ENCODE measurements around the gene ILF3.
A peak's percentile ranks its signal among the peaks of the same experiment; 100 is the strongest.

ILF3 gene

DNA sequence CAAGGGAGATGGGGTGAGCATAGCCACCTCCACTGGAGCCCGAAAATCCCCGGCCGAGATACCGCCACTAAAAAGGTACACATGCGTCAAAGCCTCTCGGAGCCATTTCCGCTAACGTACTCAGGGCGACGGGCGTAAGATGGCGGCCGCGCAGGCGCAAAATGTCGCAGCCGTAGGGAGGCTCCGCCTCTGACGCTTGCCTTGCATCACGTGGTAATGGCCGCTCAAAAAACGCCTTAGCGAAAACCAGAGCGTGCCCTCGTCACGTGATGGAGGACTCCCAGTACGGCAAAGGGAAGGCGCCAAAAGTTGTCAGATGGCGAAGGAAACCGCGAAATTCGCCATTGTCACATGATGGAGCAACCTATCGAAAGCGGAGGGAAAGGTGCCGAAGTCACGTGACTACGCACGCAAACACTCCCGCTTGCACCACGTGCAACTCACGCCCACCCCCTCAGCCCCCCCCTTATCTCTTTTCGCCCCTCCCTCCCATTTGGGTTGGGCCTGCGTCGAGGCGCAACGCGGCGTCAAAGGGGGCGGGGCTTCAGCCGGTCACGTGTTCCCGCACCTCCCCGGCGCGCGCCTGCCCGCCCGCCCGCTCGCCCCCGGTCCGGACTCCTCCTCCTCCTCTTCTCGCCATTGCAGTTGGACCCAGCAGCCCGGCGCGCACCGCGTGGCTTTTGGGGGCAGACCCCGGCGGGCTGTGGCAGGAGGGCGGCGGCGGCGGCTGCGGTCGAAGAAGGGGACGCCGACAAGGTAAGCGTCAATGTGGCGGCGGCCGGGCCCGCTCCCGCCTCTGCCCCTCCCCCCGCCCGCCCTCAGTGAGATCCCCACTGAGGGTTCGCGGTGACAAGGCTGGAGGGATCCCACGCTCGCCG lies at the start of gene ILF3:
TSS of gene ILF3 (plus strand) at position 615 of the 878 bp plus-strand sequence. CDS start 16,260 bp downstream, outside the sequence.
- DNase-seq: peak; percentile 100

DNA sequence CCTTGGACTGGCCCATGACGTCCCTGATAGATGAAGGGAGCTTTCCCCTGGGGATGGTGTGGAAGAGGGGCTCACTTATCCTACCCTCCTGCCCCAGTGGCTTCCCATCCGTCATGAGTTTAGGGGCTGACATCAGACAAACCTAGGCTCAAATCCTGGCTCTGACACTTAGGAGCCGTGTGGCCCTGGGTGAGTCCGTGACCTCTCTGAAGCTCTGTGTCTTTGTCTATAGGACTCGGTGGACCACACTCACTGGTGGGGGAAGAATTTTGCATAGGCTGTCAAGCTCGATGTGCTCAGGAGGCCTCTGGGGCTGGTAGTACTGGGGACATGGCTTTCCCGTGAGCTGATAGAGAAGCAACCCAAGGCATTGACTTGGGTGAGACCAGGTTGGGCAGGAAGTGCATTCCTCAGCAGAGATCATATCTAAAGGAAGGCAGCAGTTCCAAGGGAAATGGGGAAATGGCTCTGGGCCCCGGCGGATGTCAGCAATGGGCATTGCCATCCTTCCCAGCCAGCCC lies 49.6 kb upstream of the ILF3 start:
- DNase-seq: no peak

DNA sequence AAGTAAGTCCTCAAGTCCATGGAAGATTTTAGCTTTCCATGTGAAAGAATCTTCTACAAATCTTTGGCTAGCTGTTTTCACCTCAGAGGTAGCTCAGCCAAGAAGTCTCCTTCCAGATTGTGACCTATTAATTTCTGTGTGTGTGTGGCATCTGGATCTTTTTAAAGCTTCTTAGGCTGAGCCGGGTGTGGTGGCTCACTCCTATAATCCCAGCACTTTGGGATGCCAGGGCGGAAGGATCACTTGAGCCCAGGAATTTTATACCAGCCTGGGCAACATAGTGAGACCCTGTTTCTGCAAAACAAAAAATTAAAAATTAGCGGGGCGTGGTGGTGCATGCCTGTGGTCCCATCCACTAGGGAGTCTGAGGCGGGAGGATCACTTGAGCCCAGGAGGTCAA lies 42.2 kb upstream of the ILF3 start:
- DNase-seq: no peak

DNA sequence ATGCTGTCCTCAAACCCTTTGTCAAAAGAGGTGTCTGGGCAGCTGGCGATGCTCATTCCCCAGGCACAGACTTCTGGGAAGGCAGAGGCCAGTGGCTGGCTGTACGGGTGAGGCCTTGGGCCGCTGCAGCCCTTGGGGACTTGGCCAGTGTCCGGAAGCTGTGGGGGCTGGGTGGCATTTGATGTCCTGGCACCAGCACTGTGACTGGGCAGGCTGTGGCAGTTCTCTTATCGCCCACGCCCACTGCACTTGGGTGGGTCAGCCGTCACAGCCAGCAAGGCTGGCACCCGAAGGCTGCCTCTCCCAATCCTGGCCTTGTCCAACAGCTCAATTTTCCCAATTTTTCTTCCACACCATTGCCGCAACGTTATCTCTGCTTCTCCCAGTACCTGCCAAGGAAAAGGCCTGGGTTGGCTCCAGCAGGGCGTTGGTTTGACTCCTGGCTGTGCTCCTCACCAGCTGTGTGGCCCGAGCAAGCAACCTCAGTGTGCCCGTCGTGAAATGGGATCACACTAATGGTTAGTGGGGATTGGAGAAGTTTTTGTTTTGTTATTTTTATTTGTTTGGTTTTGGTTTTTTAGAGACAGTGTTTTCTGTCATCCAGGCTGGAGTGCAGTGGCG lies 41.5 kb upstream of the ILF3 start:
- no peak for DNase-seq

DNA sequence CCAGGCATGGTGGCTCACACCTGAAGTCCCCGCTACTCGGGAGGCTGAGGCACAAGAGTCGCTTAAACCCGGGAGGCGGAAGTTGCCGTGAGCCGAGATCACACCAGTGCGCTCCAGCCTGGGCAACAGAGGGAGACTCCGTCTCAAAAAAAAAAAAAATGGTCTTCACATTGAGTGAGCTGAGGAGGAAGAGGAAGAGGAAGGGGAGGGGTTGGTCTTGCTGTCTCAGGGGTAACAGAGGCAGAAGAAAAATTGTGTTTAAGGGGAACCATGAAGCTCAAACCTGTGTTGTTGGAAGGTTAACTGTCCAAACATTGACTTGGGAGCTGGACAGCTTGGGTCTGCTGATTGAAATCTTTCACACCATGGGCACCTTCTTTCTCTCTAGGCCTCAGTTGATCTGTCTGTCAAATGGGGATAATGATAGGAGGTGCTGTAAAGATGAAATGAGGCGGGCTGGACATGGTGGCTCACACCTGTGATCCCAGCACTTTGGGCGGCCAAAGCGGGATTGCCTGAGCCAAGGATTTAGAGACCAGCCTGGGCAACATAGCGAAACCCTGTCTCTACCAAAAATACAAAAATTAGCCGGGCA lies 38.6 kb upstream of the ILF3 start:
- no peak for DNase-seq

DNA sequence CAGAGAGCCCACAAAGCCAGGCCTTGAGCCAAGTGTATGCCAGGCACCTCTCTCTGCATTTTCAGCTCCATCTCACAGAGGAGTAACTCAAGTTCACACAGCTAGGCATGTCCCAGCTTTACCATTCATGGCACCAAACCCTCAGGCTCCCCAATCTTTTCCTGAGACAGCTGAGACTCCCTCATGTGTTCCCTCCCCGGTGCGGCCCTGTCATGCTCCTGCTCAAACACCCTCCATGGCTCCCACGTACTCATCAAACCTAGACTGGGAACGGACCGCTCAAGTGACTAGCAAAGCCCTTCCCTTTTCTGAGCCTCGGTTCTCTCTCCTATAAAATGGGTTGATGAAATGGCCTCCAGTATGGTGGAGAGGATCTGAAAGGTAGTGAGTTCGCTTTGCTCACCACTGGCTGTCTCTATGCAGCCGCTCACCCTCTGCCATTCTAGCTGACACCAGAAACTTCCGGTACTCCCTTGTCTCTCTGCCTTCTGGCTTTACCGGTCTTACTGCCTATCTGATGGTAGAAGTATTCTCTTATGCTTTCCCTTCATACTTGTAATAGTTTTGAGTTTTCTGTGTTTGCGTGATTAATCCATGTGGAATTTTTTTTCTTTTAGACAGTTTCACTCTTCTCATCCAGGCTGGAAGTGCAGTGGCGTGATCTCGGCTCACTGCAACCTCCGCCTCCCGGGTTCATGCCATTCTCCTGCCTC lies 36.6 kb upstream of the ILF3 start:
- DNase-seq: no peak

DNA sequence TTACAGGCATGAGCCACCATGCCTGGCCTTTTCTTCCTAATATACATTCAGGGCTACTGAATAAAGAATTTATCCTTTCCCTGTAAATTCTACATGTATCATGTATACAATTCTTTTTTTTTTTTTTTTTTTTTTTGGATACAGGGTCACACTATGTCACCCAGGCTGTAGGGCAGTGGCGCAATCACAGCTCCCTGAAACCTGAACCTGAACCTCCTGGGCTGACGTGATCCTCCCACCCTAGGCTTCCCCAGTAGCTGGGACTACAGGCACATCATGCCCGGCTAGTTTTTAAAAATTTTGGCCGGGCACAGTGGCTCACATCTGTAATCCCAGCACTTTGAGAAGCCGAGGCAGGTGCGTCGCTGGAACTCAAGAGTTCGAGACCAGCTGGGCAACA lies 35.3 kb upstream of the ILF3 start:
- no peak for DNase-seq

DNA sequence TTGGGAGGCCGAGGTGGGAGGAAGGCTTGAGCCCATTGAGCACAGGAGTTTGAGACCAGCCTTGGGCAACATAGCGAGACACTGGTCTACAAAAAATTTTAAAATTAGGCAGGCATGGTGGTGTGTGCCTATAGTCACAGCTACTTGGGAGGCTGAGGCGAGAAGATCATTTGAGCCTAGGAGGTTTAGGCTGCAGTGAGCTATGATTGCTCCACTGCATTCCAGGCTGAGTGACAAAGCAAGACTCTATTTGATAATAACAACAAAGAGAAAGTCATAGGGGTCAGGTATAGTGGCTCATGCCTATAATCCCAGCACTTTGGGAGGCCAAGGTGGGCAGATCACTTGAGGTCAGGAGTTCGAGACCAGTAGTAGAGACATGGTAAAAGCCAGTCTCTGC lies 33.4 kb upstream of the ILF3 start:
- DNase-seq: no peak

DNA sequence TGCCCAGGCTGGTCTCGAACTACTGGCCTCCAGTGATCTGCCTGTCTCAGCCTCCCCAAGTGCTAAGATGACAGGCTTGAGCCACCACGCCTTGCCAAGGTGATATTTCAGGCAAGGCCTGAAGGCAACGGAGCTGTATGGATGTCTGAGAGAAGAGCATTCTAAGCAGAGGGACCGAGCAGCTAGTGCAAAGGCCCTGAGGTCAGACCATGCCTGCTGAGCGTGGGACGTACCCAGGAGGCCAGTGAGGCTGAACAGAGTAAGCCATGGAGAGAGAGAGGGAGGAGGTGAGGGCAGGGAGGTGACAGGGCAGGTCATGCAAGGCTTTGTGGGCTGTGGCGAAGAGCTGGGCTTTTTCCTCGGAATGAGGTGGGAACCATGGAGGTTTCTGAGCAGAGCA lies 32.2 kb upstream of the ILF3 start:
- DNase-seq: no peak

DNA sequence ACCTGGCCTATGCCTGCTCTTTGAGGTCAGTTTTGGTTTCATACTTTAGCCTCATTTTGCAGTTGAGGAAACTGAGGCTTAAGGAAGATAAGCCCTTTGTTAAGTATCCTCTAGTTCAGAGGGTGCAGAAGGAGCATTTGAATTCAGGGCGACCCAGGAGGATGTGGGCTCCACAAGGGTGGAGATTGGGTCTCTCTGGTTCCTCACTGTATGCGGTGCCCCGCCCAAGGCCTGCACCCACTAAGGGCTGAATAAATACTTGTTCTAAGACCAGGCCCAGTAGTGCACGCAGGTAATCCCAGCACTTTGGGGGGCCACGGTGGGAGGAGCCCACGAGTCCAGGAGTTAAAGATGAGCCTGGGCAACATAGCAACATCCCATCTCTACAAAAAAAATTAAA lies 29.6 kb upstream of the ILF3 start:
- DNase-seq: no peak

DNA sequence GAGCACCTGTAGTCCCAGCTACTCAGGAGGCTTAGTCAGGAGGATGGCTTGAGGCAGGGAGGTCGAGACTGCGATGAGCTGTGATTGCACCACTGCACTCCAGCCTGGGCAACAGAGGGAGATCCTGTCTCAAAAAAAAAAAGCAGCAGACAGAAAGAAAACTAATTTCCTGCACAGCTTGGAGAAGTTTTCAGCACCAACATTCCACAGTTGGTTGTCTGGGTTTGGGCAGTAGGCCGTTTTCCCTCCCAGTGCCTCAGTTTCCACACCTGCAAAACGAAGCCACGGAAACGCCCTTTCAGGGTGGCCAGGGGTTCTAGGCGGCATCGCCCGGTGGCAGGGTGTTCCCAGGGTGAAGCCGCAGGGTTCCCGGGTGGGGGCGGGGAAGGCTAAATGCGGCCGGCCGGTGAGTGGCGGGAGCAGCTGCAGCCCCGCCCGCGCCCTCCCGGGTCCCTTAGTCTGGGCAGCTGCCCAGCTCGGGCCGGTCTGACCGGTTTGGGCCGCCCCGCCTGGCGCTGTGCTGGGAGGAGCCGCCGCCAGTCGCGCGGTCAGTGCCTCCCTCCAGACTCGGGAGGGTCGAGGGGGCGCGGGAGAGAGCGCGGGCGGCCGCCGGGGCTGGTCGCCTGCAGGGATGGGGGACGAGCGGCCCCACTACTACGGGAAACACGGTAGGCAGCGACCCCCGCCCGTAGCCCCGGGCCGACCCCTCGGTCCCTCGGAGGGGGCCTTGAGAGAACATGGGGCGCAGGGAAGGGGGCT lies 29.0 kb upstream of the ILF3 start, which contains the start of gene SLC44A2:
TSS of gene SLC44A2 (plus strand) at position 551 of the 759 bp plus-strand sequence. CDS start at position 632, 81 bp downstream.
- no peak for DNase-seq

DNA sequence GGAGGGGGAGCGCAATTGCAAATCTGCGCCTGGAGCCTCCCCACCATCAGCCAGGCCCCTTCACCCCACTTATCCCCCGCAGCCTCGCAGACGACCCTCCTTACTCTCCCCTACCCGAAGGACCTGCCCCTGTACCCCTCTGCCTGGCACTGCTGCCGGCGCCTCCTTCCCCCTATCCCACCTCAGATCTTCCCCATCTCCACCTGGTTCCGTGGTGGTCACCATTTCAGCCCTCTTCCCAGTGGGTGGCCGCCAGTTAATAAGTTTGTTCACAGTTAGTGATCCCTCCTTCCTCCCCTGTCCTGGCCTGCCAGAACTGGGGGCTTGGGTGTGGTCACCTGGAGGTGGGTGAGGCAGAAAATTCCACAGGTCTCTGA lies 28.4 kb upstream of the ILF3 start:
- DNase-seq: no peak

DNA sequence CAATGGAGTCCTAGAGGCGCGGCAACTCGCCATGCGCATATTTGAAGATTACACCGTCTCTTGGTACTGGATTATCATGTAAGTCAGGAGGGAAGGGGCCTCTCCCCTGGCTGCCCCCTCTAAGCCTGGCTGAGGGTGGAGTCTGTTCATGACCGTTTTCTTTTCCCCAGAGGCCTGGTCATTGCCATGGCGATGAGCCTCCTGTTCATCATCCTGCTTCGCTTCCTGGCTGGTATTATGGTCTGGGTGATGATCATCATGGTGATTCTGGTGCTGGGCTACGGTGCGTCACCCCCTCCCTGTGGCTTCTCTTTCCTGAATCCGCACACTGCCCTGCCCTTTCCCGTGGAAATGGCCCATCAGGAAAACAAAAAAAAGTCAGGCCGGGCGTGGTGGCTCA lies 22.3 kb upstream of the ILF3 start:
- no peak for DNase-seq

DNA sequence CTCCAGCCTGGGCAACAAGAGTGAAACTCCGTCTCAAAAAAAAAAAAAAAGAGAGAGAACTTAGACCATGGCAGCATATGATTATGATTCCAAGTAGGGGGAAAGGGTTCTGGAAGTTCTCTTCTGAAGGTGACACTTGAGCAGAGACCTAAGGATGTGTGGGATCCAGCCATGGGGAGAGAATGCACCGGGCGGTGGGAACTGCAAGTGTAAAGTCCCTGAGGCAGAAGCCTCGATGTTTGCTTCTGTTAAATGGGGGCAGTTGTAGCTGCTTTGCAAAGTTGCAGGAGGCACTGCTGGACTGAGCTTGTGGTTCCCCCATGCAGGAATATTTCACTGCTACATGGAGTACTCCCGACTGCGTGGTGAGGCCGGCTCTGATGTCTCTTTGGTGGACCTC lies 19.7 kb upstream of the ILF3 start:
- DNase-seq: no peak

DNA sequence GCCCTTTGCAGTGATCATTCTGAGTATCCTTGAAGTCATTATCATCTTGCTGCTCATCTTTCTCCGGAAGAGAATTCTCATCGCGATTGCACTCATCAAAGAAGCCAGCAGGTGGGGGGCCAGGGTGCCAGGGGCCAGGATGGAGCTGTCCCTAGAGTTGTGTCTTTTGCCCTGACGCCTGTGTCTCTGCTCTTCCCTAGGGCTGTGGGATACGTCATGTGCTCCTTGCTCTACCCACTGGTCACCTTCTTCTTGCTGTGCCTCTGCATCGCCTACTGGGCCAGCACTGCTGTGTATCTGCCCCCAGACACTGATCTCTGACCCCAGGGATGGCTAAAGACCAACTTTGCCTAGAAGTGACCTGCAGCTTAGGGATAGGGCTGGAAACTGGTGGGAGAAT lies 19.2 kb upstream of the ILF3 start:
- DNase-seq: no peak

DNA sequence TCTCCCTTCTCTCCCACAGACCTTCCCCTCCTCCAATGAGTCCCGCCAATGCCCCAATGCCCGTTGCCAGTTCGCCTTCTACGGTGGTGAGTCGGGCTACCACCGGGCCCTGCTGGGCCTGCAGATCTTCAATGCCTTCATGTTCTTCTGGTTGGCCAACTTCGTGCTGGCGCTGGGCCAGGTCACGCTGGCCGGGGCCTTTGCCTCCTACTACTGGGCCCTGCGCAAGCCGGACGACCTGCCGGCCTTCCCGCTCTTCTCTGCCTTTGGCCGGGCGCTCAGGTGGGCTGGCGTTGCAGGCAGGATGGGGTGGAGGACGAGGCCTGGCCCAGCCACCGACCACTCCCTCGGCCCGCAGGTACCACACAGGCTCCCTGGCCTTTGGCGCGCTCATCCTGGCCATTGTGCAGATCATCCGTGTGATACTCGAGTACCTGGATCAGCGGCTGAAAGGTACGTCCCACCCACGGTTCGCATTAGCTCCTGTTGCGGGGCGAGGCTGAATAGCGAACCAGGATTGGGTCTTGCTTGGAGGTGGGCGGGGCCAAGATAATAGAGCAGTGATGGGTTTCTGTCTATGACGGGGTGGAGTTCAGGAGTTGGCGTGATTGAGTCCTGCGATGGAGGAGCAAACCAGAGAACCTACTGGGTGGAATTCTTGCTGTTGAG lies 17.7 kb upstream of the ILF3 start:
- no peak for DNase-seq

DNA sequence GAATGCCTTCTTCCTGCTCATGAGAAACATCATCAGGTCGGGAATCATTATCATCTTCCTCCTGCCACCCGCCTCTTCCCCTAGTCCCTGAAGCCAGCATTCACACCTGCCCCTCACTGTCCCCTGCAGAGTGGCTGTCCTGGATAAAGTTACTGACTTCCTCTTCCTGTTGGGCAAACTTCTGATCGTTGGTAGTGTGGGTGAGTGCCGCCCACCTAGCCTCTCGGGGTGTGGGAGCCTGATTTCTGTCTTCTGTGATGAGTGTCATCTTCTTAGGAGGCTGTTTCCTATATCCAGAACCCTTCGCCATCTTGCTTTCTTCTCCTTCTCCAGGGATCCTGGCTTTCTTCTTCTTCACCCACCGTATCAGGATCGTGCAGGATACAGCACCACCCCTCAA lies 16.3 kb upstream of the ILF3 start:
- no peak for DNase-seq

DNA sequence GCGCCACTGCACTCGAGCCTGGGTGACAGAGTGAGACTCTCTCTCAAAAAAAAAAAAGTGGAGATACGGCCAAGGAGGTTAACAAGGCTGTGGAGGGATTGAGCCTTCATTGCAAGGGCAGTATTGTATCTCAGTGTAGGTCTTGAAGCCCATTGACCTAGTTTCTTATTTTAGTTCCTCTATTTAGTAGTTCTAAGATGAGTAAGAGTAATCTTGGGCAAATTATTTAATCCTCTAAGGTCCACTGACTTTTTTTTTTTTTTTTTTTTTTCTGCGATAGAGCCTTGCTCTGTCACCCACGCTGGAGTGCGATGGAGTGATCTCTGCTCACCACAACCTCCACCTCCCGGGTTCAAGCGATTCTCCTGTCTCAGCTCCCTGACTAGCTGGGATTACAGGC lies 14.3 kb upstream of the ILF3 start:
- no peak for DNase-seq

DNA sequence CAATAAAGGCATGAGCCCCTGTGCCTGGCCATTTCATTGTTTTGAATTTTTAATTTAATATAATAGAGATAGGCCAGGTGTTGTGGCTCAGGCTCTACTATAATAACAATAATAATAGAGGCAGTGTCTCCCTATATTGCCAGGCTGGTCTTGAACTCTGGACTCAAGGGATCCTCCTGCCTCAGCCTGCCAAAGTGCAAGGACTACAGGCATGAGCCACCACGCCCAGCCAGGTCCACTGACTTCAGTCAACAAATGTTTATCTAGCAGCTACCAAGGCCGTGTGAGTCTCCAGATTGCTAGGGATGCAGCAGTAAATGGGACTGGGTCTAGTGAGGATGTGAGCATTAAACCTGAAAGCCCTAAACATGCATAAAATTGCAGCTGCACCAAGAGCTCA lies 13.8 kb upstream of the ILF3 start:
- no peak for DNase-seq

DNA sequence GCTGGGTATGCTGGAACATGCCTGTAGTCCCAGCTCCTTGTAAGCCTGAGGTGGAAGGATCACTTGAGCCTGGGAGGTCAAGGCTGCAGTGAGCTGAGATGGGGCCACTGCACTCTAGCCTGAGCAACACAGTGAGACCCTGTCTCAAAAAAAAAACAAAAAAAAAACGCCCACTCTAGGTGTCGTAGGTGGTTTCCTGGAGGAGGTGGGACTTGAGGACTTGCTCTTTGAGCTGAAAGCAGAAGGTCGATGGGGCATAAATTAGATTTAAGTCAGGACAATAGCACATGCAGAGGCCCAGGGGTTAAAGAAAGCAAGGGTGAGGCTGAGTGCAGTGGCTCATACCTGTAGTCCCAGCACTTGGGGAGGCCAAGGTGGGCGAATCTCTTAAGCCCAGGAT lies 12.9 kb upstream of the ILF3 start:
- DNase-seq: no peak

DNA sequence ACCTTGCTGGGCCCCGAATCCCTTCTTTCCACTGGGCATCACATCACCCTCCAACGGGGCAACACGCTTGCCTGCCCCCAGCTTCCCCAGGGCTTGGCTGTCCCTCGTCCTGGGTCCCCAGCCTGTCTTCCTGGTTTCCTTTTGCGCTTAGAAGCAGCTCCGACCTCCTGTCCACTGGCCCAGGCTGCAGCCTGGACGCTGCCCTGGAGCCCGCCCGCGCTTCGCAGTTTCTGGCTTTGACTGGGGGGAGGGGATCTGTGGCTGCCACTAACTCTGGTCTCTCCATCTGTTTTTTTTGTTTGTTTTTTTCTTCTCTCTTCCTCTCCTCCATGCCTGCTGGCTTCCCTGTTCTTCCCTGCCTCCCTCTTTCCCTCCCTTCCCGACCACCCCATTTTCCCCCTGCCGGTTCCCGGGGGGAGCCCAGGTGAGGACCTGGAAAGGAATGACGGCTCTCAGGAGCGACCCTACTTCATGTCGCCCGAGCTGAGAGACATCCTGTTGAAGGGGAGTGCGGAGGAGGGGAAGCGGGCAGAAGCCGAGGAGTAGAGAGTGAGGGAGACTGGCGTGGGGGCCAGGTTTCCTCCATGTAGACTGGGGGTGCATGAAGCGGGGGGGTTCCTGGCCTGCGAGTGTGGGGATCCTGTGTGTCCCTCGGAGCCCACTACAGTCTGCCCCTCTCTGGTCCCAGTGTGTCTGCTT lies 11.5 kb upstream of the ILF3 start:
- no peak for DNase-seq

Measured in activated CD4-positive, alpha-beta T cell treated with anti-CD3 and anti-CD28 coated beads, Interleukin-2, amount 50 U/mL, for 16 hours (primary cell).